Mammary epithelial cell (primary cell): ENCODE data around the gene PUS1.

Experiments
- EZH2 ChIP-seq: IDR thresholded peaks from 2 replicates; pipeline ENCODE4 v1.6.1; 2012; ENCODE audit warnings: low read length, inconsistent platforms, borderline replicate concordance
- TF ChIP-seq, protein P1 (sequence below), 2 donors: IDR thresholded peaks in 1 of 2; conservative IDR thresholded peaks in 1 of 2; 2 replicates each; pipeline ENCODE4 v1.5.1; 2011 to 2012; ENCODE audit warnings: inconsistent platforms in 2 of 2, low read length in 2 of 2, mild to moderate bottlenecking in 2 of 2, control low read depth in 1 of 2, low read depth in 1 of 2; ENCODE audit not compliant: insufficient read depth in 1 of 2; ENCODE audit errors: extremely low read depth in 1 of 2

DNA sequence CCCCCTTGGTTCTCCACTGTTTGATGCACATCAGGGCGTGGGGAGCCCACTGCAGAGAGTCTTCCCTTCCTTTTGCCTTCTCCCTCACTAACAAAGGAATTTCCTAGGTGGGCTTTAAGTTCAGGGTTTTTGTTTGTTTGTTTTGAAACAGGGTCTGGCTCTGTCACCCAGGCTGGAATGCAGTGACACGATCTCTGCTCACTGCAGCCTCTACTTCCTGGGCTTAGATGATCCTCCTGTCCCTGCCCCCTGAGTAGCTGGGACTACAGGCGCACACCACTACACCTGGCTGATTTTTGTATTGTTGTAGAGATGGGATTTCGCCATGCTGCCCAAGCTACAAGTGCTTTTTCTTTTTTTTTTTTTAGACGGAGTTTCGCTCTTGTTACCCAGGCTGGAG, 54.5 kb downstream of the PUS1 start:
- TF ChIP-seq, protein P1, sequence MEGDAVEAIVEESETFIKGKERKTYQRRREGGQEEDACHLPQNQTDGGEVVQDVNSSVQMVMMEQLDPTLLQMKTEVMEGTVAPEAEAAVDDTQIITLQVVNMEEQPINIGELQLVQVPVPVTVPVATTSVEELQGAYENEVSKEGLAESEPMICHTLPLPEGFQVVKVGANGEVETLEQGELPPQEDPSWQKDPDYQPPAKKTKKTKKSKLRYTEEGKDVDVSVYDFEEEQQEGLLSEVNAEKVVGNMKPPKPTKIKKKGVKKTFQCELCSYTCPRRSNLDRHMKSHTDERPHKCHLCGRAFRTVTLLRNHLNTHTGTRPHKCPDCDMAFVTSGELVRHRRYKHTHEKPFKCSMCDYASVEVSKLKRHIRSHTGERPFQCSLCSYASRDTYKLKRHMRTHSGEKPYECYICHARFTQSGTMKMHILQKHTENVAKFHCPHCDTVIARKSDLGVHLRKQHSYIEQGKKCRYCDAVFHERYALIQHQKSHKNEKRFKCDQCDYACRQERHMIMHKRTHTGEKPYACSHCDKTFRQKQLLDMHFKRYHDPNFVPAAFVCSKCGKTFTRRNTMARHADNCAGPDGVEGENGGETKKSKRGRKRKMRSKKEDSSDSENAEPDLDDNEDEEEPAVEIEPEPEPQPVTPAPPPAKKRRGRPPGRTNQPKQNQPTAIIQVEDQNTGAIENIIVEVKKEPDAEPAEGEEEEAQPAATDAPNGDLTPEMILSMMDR (conservative IDR thresholded peaks at IDR 0.05 in 1 of 2, IDR thresholded peaks at IDR 0.05 in 1 of 2; ENCODE audit: extremely low read depth in 1 of 2, insufficient read depth in 1 of 2, low read depth in 1 of 2, low read length in 2 of 2): no peak
- no peak for TF ChIP-seq EZH2
